ENCODE data around the gene TTC9B. TPM values are rescaled to one million over a fixed set of nuclear protein-coding genes. Genes with fewer than 3 reads are reported as not detected.
A peak's percentile ranks its signal among the peaks of the same experiment; 100 is the strongest.

TTC9B gene
- polyA plus RNA-seq, 2 of the 4 experiments (the other 2 are of a cell fraction): not detected

- DNase-seq (ENCODE audit: low read depth in 1 of 2, low spot score in 1 of 2): no peak
- Histone ChIP-seq H3K9me3 (no peaks in the 10 kb centered on the region), H3K4me2 (no peak overlapping the region), H3K27ac (no peak overlapping the region), H3K4me3 (no peak overlapping the region), H3K4me1 (peaks cover 38% of the 10 kb centered on the region)
- no peak for FAIRE-seq
- no peak for ATAC-seq
- 78% methylated on average over 10 of the region's 10 CpGs for WGBS (ENCODE audit: missing lambda C conversion rate)
- TF ChIP-seq CHD2 (IDR thresholded peaks at IDR 0.05; ENCODE audit: low read length, partially characterized antibody): no peak
- no peak for TF ChIP-seq POLR2A (IDR thresholded peaks at IDR 0.05; ENCODE audit: low read length)
- TF ChIP-seq RCOR1 (IDR thresholded peaks at IDR 0.05; ENCODE audit: low read depth, low read length): no peak
- no peak for TF ChIP-seq BCL3 (IDR thresholded peaks at IDR 0.05)
- no peak for TF ChIP-seq ELK1 (IDR thresholded peaks at IDR 0.05; ENCODE audit: low read depth, low read length)
- no peak for TF ChIP-seq HES2 (IDR thresholded peaks at IDR 0.05)
- TF ChIP-seq MAZ (IDR thresholded peaks at IDR 0.05; ENCODE audit: borderline replicate concordance, low read depth, low read length): no peak
- TF ChIP-seq EP300 (IDR thresholded peaks at IDR 0.05): no peak
- ChIA-PET CTCF (interaction anchor here (0.9 to 3.2 kb wide), 11 partner anchors 11 to 436 kb away, joined by 3 to 37 read pairs (median 4); partner anchors contain the start of gene TTC9B), POLR2A (no interaction called here)
Observed at GRCh38 chr19:40228346-40228745, 10.2 kb upstream of the TTC9B start.

GRCh38 chr19:40225440-40226305 is 7.5 kb upstream of the TTC9B start:
- DNase-seq (ENCODE audit: low read depth in 1 of 2, low spot score in 1 of 2): no peak
- peaks cover 5% of the 10 kb centered on the region; the same call in 2 of the 3 replicates for H3K9me3 ChIP-seq
- peak overlapping the region; percentile 10; the same call in 1 of the 3 replicates for H3K4me2 ChIP-seq
- peak; percentile 83 for FAIRE-seq
- ChIA-PET POLR2A (no interaction called here), CTCF (interaction anchor here (0.8 to 4.0 kb wide), 8 partner anchors 9 to 238 kb away, joined by 3 to 47 read pairs (median 4); partner anchors contain the start of gene MAP3K10)
- no peak overlapping the region for H3K4me3 ChIP-seq
- 42% methylated on average over 21 of the region's 21 CpGs for WGBS (ENCODE audit: missing lambda C conversion rate)
- 0 out of 6 replicates have a peak overlapping the region, but pooled peaks of 1 of the 2 experiments have one; percentile 4 for H3K27ac ChIP-seq
- TF ChIP-seq ZNF302 (CRISPR knock-in tag; IDR thresholded peaks at IDR 0.05): no peak
- no peak for TF ChIP-seq NR3C1 (IDR thresholded peaks at IDR 0.05)
- no peak for TF ChIP-seq MAZ (IDR thresholded peaks at IDR 0.05; ENCODE audit: borderline replicate concordance, low read depth, low read length)
- no peak for TF ChIP-seq SREBF2 (IDR thresholded peaks at IDR 0.05)
- TF ChIP-seq ZC3H11A (IDR thresholded peaks at IDR 0.05): no peak
- TF ChIP-seq BHLHE40 (IDR thresholded peaks at IDR 0.05; ENCODE audit: low read depth, low read length): no peak
- H3K4me1 ChIP-seq: peaks cover 18% of the 10 kb centered on the region; the same call in 2 of the 3 replicates
- peak; percentile 8 to 12; a peak in 3 of 6 replicates for ATAC-seq

- DNase-seq (ENCODE audit: low read depth in 1 of 2, low spot score in 1 of 2) (no peak), FAIRE-seq (no peak), ATAC-seq (no peak)
- TF ChIP-seq CHD4 (IDR thresholded peaks at IDR 0.05; ENCODE audit: borderline replicate concordance) (no peak), E2F6 (IDR thresholded peaks at IDR 0.05; ENCODE audit: borderline replicate concordance, low read depth) (no peak), USF2 (IDR thresholded peaks at IDR 0.05) (no peak), NR3C1 (IDR thresholded peaks at IDR 0.05) (no peak), ZC3H11A (IDR thresholded peaks at IDR 0.05) (no peak), RAD21 (conservative IDR thresholded peaks at IDR 0.05 in 1 of 2, IDR thresholded peaks at IDR 0.05 in 1 of 2) (no peak), CTCF (IDR thresholded peaks at IDR 0.05) (no peak), FOSB (CRISPR knock-in tag; IDR thresholded peaks at IDR 0.05) (no peak), RCOR1 (IDR thresholded peaks at IDR 0.05; ENCODE audit: low read depth, low read length) (no peak), TP53 (CRISPR knock-in tag; IDR thresholded peaks at IDR 0.05) (no peak), POLR2AphosphoS2 (conservative IDR thresholded peaks at IDR 0.05; ENCODE audit: low read length) (no peak), HOXB13 (CRISPR knock-in tag; IDR thresholded peaks at IDR 0.05; ENCODE audit: low read depth) (no peak), RNF2 (IDR thresholded peaks at IDR 0.05; ENCODE audit: borderline replicate concordance, low read depth) (no peak), JUN (IDR thresholded peaks at IDR 0.05) (no peak), RARB (CRISPR knock-in tag; IDR thresholded peaks at IDR 0.05) (no peak)
- 69% methylated on average over 32 of the region's 32 CpGs for WGBS (ENCODE audit: missing lambda C conversion rate)
- ChIA-PET POLR2A (no interaction called here), CTCF (interaction anchor here (0.7 to 4.0 kb wide), 8 partner anchors 10 to 240 kb away, joined by 3 to 47 read pairs (median 3); partner anchors contain the start of gene MAP3K10)
- Histone ChIP-seq H3K4me3 (no peak overlapping the region), H3K4me1 (peaks cover 21% of the 10 kb centered on the region), H3K27ac (no peak overlapping the region), H3K9me3 (peaks cover 5% of the 10 kb centered on the region; the same call in 2 of the 3 replicates), H3K4me2 (no peak overlapping the region)
Observed at GRCh38 chr19:40224342-40225150, 6.4 kb upstream of the TTC9B start.

All from A549 (cell line).